ENCODE data around the gene SLC23A2.

- TF ChIP-seq POLR2AphosphoS5 (IDR thresholded peaks at IDR 0.05; ENCODE audit: low read depth, low read length), result no peak
- TF ChIP-seq, protein P1, sequence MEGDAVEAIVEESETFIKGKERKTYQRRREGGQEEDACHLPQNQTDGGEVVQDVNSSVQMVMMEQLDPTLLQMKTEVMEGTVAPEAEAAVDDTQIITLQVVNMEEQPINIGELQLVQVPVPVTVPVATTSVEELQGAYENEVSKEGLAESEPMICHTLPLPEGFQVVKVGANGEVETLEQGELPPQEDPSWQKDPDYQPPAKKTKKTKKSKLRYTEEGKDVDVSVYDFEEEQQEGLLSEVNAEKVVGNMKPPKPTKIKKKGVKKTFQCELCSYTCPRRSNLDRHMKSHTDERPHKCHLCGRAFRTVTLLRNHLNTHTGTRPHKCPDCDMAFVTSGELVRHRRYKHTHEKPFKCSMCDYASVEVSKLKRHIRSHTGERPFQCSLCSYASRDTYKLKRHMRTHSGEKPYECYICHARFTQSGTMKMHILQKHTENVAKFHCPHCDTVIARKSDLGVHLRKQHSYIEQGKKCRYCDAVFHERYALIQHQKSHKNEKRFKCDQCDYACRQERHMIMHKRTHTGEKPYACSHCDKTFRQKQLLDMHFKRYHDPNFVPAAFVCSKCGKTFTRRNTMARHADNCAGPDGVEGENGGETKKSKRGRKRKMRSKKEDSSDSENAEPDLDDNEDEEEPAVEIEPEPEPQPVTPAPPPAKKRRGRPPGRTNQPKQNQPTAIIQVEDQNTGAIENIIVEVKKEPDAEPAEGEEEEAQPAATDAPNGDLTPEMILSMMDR (IDR thresholded peaks at IDR 0.05 in 2 of 3, conservative IDR thresholded peaks at IDR 0.05 in 1 of 3; ENCODE audit: borderline replicate concordance in 1 of 3, insufficient read depth in 1 of 3, low read depth in 2 of 3, low read length in 2 of 3), result no peak
- no peak for TF ChIP-seq JUND (IDR thresholded peaks at IDR 0.05)
- TF ChIP-seq SIN3A (IDR thresholded peaks at IDR 0.05; ENCODE audit: low read depth), result no peak
- TF ChIP-seq TCF7L2 (IDR thresholded peaks at IDR 0.05; ENCODE audit: borderline replicate concordance, extremely low read depth, insufficient read depth, insufficient read length), result no peak
- no peak for TF ChIP-seq SP1 (IDR thresholded peaks at IDR 0.05; ENCODE audit: low read depth)
- TF ChIP-seq CBX3 (IDR thresholded peaks at IDR 0.05; ENCODE audit: low read depth), result no peak
Observed at GRCh38 chr20:4883051-4883450, 118.3 kb downstream of the SLC23A2 start.
